ENCODE data around the gene RFC4.

Gene RFC4

GRCh38 chr3:186751480-186751879 is 54.8 kb downstream of the RFC4 start:
- Histone ChIP-seq H3K4me3 (ENCODE audit: control insufficient read depth in 1 of 7, extremely low read depth in 1 of 7, insufficient read depth in 4 of 7, low read depth in 2 of 7, low read length in 6 of 7) (no peak overlapping the region), H3K4me1 (ENCODE audit: control extremely low read depth in 1 of 4, control insufficient read depth in 4 of 4, insufficient read depth in 4 of 4, low read length in 3 of 4) (peaks cover 0 to under 1% (median 0%) of the 10 kb centered on the region in 4 experiments), H3K27me3 (replicated peaks in 2 of 5; ENCODE audit: control insufficient read depth in 4 of 5, insufficient read depth in 5 of 5, low read length in 4 of 5) (no peaks in the 10 kb centered on the region), H3K9me3 (ENCODE audit: control extremely low read depth in 1 of 5, control insufficient read depth in 4 of 5, insufficient read depth in 2 of 5, low read depth in 1 of 5, low read length in 4 of 5) (no peaks in the 10 kb centered on the region), H3K27ac (ENCODE audit: insufficient read depth in 1 of 2, low read depth in 1 of 2, low read length in 2 of 2, poor library complexity in 1 of 2, severe bottlenecking in 2 of 2) (no peak overlapping the region), H3K36me3 (ENCODE audit: control insufficient read depth in 4 of 4, insufficient read depth in 4 of 4, low read length in 3 of 4) (no peaks in the 10 kb centered on the region)
- 93% methylated on average over 3 of the region's 3 CpGs for WGBS (ENCODE audit: insufficient coverage)
- ChIA-PET CTCF (no interaction called here), POLR2A (no interaction called here)
- DNase-seq: no peak

GRCh38 chr3:186750316-186750715 is 56.0 kb downstream of the RFC4 start:
- 100% methylated on average over 2 of the region's 2 CpGs for WGBS (ENCODE audit: insufficient coverage)
- DNase-seq: no peak
- H3K36me3 ChIP-seq (ENCODE audit: control insufficient read depth in 4 of 4, insufficient read depth in 4 of 4, low read length in 3 of 4): no peaks in the 10 kb centered on the region
- CTCF ChIA-PET: no interaction called here
- no peak overlapping the region for H3K27ac ChIP-seq (ENCODE audit: insufficient read depth in 1 of 2, low read depth in 1 of 2, low read length in 2 of 2, poor library complexity in 1 of 2, severe bottlenecking in 2 of 2)
- H3K4me3 ChIP-seq (ENCODE audit: control insufficient read depth in 1 of 7, extremely low read depth in 1 of 7, insufficient read depth in 4 of 7, low read depth in 2 of 7, low read length in 6 of 7): no peak overlapping the region
- POLR2A ChIA-PET: no interaction called here
- H3K27me3 ChIP-seq (replicated peaks in 2 of 5; ENCODE audit: control insufficient read depth in 4 of 5, insufficient read depth in 5 of 5, low read length in 4 of 5): no peaks in the 10 kb centered on the region
- H3K9me3 ChIP-seq (ENCODE audit: control extremely low read depth in 1 of 5, control insufficient read depth in 4 of 5, insufficient read depth in 2 of 5, low read depth in 1 of 5, low read length in 4 of 5): no peaks in the 10 kb centered on the region
- peaks cover 0 to 10% (median 4%) of the 10 kb centered on the region in 4 experiments for H3K4me1 ChIP-seq (ENCODE audit: control extremely low read depth in 1 of 4, control insufficient read depth in 4 of 4, insufficient read depth in 4 of 4, low read length in 3 of 4)

DNA sequence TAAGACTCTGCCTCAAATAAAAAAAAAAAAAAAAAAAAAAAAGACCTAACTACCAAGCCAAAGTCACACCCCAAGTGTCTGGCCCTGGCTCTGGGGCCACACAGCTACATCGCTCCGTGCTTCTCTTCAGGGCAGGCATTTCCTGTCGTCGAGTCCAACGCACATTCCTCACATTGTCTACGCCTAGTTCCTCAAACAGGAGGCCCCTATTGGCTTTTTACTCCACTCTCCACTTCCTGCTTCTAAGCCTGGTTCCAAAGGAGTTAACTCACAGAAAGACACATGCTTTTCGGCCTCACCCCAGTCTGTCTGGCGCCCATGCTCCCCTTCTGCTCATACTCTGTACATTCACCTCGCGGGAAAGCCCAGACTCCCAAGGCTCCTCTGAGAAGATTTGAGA is 60.3 kb downstream of the RFC4 start:
- Histone ChIP-seq H3K27ac (ENCODE audit: insufficient read depth in 1 of 2, low read depth in 1 of 2, low read length in 2 of 2, poor library complexity in 1 of 2, severe bottlenecking in 2 of 2) (no peak overlapping the region), H3K4me1 (ENCODE audit: control extremely low read depth in 1 of 4, control insufficient read depth in 4 of 4, insufficient read depth in 4 of 4, low read length in 3 of 4) (peaks cover 0 to 12% (median 4%) of the 10 kb centered on the region in 4 experiments), H3K9me3 (ENCODE audit: control extremely low read depth in 1 of 5, control insufficient read depth in 4 of 5, insufficient read depth in 2 of 5, low read depth in 1 of 5, low read length in 4 of 5) (no peaks in the 10 kb centered on the region), H3K4me3 (ENCODE audit: control insufficient read depth in 1 of 7, extremely low read depth in 1 of 7, insufficient read depth in 4 of 7, low read depth in 2 of 7, low read length in 6 of 7) (peak overlapping the region in 2 of 7 experiments; percentile 2 to 25), H3K36me3 (ENCODE audit: control insufficient read depth in 4 of 4, insufficient read depth in 4 of 4, low read length in 3 of 4) (no peaks in the 10 kb centered on the region), H3K27me3 (replicated peaks in 2 of 5; ENCODE audit: control insufficient read depth in 4 of 5, insufficient read depth in 5 of 5, low read length in 4 of 5) (no peaks in the 10 kb centered on the region)
- ChIA-PET POLR2A (interaction anchor here (1.2 kb wide), 1 partner anchor 37 kb away, joined by 3 read pairs; the partner anchor contains the start of gene EIF4A2), CTCF (interaction anchor here (0.7 kb wide), 1 partner anchor 13 kb away, joined by 3 read pairs; no protein-coding TSS in a partner anchor)
- 19% methylated on average over 9 of the region's 10 CpGs for WGBS (ENCODE audit: insufficient coverage)
- DNase-seq: peak; percentile 46 to 89 (median 85)

GRCh38 chr3:186743666-186744065 is 62.6 kb downstream of the RFC4 start:
- no peaks in the 10 kb centered on the region for H3K9me3 ChIP-seq (ENCODE audit: control extremely low read depth in 1 of 5, control insufficient read depth in 4 of 5, insufficient read depth in 2 of 5, low read depth in 1 of 5, low read length in 4 of 5)
- POLR2A ChIA-PET: no interaction called here
- H3K27me3 ChIP-seq (replicated peaks in 2 of 5; ENCODE audit: control insufficient read depth in 4 of 5, insufficient read depth in 5 of 5, low read length in 4 of 5): no peaks in the 10 kb centered on the region
- H3K36me3 ChIP-seq (ENCODE audit: control insufficient read depth in 4 of 4, insufficient read depth in 4 of 4, low read length in 3 of 4): no peaks in the 10 kb centered on the region
- DNase-seq: no peak
- H3K4me3 ChIP-seq (ENCODE audit: control insufficient read depth in 1 of 7, extremely low read depth in 1 of 7, insufficient read depth in 4 of 7, low read depth in 2 of 7, low read length in 6 of 7): no peak overlapping the region
- CTCF ChIA-PET: no interaction called here
- WGBS (ENCODE audit: insufficient coverage): 100% methylated on average over 1 of the region's 3 CpGs
- no peak overlapping the region for H3K27ac ChIP-seq (ENCODE audit: insufficient read depth in 1 of 2, low read depth in 1 of 2, low read length in 2 of 2, poor library complexity in 1 of 2, severe bottlenecking in 2 of 2)
- peaks cover 0 to 12% (median 4%) of the 10 kb centered on the region in 4 experiments for H3K4me1 ChIP-seq (ENCODE audit: control extremely low read depth in 1 of 4, control insufficient read depth in 4 of 4, insufficient read depth in 4 of 4, low read length in 3 of 4)

- H3K27ac ChIP-seq (ENCODE audit: insufficient read depth in 1 of 2, low read depth in 1 of 2, low read length in 2 of 2, poor library complexity in 1 of 2, severe bottlenecking in 2 of 2): no peak overlapping the region
- H3K36me3 ChIP-seq (ENCODE audit: control insufficient read depth in 4 of 4, insufficient read depth in 4 of 4, low read length in 3 of 4): no peaks in the 10 kb centered on the region
- 98% methylated on average over 6 of the region's 7 CpGs for WGBS (ENCODE audit: insufficient coverage)
- CTCF ChIA-PET: no interaction called here
- peaks cover 0 to 12% (median 4%) of the 10 kb centered on the region in 4 experiments for H3K4me1 ChIP-seq (ENCODE audit: control extremely low read depth in 1 of 4, control insufficient read depth in 4 of 4, insufficient read depth in 4 of 4, low read length in 3 of 4)
- H3K9me3 ChIP-seq (ENCODE audit: control extremely low read depth in 1 of 5, control insufficient read depth in 4 of 5, insufficient read depth in 2 of 5, low read depth in 1 of 5, low read length in 4 of 5): no peaks in the 10 kb centered on the region
- no peak for DNase-seq
- POLR2A ChIA-PET: no interaction called here
- no peak overlapping the region for H3K4me3 ChIP-seq (ENCODE audit: control insufficient read depth in 1 of 7, extremely low read depth in 1 of 7, insufficient read depth in 4 of 7, low read depth in 2 of 7, low read length in 6 of 7)
- H3K27me3 ChIP-seq (replicated peaks in 2 of 5; ENCODE audit: control insufficient read depth in 4 of 5, insufficient read depth in 5 of 5, low read length in 4 of 5): no peaks in the 10 kb centered on the region
Measured at GRCh38 chr3:186742618-186743380, 63.5 kb downstream of the RFC4 start.
